GM18873 (cell line): ENCODE results near the gene ST3GAL4.
"Not testable (repeated sequence)": the region's sequence is repeated elsewhere in the genome, so short reads cannot be mapped to it uniquely, and the experiment has no call there.

Experiments used
- ATAC-seq: cut with Tn5 transposase; IDR thresholded peaks from one replicate; pipeline ENCODE4 v1.9.1; 2021; ENCODE audit warnings: mild to moderate bottlenecking, moderate library complexity, moderate number of reproducible peaks; ENCODE audit not compliant: unreplicated experiment, low FRiP score

Gene ST3GAL4, protein sequence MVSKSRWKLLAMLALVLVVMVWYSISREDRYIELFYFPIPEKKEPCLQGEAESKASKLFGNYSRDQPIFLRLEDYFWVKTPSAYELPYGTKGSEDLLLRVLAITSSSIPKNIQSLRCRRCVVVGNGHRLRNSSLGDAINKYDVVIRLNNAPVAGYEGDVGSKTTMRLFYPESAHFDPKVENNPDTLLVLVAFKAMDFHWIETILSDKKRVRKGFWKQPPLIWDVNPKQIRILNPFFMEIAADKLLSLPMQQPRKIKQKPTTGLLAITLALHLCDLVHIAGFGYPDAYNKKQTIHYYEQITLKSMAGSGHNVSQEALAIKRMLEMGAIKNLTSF

DNA sequence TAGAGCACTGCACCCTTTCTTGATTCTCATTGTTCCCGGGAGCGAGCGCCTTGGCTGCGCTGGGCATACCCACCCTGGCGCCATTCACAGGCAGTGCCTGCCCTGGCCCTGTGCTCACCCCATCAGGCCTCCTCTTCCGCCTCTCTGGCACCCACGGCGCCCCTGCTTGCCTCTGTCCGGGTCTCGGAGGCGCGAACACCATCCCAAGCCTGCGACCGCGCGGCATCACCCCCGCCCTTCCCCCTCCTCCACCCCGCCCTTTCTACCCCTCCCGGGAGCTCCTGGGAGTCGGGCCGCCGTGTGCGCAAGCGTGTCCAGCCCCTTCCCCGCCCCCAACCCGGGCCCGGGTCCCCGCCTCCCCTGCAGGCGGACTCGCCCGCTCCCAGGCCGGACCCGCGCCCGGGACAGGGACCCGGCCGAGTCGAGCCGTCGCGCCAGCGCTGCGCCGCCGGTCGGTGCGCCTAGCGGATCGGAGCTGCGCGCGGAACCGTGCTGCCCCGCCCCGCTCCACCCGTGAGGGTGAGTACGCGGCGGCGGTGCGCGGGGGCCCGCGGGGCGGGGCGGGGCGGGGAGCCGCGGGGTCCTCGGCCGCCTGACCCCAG, at the start of gene ST3GAL4:
Gene ST3GAL4 (plus strand): TSS at position 363 of the 602 bp plus-strand sequence. CDS start 50,470 bp downstream, outside the sequence.
- ATAC-seq = no peak

DNA sequence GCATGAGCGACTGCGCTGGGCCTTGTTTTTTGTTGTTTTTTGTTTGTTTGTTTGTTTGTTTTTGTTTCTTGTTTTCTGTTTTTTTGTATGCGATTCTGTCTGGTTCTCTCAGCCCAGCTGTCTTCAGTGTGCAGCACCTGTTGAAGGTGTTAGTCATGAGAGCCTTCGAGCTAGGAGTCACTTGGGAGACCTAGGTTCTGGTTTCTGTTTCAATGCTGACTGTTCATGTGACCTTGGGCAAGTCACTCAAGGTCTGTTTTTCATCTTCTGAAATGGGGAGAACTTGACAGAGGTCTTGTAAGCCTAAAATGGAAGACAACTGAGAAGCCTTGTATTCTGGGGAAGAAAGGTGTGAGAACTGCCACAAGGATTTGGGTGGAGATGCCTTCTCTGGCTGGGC, 49.8 kb upstream of the ST3GAL4 start:
- ATAC-seq = peak; percentile 44

DNA sequence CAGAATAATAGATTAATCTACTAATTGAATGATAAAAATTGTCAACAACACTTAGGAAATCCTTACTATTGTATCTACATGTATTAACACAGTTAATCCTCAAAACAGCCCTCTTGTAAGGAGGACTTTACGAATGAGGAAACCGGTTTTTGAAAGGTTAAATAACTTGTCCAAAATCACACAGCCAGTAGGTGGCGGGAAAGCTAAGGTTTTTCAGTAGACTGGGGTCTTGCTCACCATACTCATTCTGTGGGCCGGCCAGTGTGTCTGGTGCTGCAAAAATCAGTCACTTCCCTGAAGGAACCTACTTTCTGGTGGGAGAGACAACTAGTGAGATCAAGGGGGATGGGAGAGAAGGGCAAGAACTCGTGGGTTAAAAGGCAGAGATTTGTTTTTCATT, 47.8 kb upstream of the ST3GAL4 start:
- no peak for ATAC-seq

DNA sequence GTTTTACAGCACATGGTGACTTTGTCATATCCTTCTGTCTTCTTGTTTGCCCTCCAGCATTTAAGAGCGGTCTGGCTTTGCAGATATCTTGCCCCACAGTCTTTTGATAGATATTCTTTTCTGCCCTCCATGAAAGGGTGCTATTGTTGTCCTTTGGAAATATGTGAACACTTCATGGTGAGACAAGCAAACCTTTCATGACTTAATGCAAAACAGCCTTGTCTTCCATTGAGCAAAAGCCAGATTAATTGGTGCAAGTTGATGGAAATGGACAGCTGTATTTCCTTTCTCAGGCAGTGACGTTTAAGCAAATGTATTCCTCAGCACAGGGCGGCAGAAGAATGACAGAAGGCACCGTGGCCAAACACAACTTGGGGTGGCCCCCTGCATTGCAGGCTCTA, 47.2 kb upstream of the ST3GAL4 start:
- ATAC-seq = no peak

DNA sequence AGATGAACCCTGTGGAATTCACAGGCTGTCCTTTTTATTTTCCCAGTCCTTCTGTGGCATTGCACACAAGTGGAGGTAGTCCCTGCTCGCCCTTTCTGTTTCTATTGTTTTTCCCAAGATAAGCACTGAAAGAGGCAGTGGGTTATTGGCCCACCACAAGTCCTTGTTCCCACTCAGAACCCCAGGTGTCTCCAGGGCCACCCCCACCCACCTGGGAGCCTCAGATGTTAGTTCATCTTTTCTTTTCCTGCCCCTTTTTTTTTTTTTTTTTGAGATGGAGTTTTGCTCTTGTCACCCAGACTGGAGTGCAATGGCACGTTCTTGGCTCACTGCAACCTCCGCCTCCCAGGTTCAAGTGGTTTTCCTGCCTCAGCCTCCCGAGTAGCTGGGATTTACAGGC, 46.7 kb upstream of the ST3GAL4 start:
- ATAC-seq = not testable (repeated sequence)

DNA sequence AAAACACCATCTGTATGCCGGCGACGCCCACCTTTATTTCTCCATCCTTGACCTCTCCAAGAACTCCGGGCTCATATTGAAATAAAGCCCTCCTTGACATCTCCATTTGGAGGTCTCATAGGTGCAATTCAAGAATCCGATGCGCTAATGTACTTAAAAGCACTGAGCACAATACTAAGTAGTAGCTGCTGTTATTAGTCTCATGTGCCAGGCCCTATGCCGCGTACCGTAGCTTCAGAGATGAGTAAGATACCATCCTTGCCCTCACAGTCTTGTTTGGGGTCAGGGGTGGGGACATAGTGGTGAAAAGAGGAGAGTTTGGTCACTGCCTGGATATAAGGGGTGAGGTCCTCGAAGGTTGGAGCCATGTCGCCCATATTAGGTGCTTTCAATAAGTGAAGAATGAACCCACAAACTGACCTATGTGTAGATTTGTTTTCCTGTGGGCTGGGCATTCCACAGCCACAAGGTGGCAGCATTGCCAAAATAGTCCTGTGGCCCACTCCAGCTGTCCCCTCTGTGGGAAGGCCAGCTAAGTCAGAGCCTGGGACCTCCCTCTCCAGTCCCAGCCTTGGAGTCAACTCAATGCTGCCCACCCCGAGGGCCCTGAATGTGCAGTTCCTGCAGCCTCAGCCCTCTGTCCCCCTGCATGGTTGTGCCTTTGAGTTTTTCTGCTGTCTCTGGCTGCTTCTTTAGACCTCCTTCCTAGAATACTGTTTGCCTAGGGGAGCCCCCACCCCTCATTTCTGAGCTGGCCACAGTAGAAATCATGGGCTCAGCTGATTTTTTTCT, 45.1 kb upstream of the ST3GAL4 start:
- no peak for ATAC-seq

DNA sequence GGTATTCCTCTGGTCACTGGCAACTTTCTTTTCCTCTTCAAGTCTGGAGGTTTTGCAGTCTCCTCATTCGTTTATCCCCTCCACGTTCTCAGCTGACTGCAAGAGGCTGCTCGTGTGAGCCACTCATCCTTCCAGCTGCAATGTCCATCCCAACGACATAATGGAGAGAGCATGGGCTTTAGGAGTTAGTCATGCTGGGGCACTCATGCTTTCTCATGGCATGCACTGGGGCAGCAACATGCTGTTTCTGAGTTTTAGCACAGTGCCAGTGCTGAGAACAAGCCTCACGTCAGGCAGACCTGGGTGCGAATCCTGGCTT, 44.5 kb upstream of the ST3GAL4 start:
- no peak for ATAC-seq

DNA sequence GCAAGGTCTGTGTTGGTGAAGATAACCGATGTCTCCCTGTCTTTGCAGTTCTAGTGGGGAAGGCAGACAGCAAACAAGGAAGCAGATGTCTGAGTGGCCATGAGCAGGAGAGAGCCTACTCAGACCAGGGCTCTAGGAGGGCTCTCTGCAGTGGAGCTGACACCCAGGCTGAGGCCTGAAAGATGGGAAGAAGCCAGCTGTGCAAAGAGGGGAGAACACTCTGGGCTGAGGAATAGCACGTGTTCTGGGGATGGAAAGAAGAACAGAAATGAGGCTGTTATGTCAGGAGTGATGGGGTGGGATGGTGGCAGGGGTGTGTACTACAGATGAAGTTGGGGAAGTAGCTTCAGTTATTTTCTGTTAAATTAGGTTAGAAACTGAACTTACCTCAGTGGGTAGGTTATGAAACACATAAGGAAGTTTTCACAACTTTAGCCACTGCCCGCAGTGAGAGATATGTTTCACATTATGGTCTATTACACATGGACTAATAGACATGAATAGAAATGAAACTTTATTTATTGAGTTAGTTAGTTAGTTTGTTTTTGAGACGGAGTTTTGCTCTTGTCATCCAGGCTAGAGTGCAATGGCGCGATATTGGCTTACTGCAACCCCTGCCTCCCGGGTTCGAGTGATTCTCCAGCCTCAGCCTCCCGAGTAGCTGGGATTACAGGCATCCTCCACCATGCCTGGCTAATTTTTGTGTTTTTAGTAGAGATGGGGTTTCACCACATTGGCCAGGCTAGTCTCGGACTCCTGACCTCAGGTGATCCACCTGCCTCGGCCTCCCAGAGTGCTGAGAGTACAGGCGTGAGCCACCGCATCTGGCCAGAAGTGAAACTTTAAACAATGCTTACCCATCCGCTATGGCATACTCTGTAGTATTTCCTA, 43.8 kb upstream of the ST3GAL4 start:
- ATAC-seq = no peak

DNA sequence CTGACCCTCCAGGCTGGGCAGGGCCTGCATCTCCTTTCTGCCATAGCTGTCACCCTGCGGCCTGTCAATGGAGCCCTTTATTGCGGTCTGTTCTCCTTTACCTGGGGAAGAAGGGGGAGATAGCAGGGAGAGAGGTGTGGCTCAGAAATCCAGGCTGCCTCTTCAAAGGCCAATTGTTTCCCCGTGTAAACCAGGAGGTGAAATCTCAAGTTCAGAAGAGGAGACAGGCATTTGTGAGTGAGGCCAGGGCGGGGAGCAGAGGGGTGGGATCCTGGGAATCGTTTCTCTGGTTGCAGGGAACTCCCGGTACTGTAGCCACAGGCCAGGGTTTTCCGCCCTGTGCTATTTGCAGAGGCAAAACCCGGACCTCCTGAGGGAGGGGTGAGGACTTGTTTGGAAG, 42.5 kb upstream of the ST3GAL4 start:
- ATAC-seq = no peak

DNA sequence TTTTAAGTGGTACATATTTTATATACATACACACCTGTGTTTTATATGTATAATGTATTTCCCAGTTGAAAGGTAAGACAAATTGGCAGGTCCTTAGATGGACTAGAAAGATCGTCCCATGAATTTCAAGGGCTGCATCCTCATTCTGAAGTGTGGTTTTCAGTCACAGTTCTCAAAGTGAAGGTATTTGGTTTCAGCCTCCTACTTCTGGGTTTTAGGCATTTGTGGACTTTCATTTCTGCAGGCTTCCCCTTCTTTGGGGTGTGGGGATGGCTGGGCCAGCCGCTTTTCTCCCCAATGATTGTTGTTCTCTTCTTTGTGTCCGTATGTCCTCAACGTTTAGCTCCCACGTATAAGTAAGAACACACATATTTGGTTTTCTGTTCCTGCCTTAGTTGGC, 41.7 kb upstream of the ST3GAL4 start:
- no peak for ATAC-seq

DNA sequence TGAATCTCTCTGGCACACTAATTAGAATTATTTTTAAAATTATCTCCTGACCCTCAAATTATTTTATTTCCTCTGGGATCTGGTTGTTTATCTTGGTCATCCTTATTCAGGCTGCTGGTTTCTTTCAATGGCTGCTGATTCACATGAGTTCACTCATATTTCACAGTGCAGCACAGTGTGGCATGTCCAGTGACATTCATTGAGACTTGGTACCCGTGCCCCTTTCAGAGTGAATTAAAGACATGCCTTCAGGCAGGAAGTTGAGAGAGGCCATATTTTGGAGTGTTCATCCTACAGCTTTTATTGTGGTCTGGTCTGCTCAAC, 38.1 kb upstream of the ST3GAL4 start:
- ATAC-seq = no peak

DNA sequence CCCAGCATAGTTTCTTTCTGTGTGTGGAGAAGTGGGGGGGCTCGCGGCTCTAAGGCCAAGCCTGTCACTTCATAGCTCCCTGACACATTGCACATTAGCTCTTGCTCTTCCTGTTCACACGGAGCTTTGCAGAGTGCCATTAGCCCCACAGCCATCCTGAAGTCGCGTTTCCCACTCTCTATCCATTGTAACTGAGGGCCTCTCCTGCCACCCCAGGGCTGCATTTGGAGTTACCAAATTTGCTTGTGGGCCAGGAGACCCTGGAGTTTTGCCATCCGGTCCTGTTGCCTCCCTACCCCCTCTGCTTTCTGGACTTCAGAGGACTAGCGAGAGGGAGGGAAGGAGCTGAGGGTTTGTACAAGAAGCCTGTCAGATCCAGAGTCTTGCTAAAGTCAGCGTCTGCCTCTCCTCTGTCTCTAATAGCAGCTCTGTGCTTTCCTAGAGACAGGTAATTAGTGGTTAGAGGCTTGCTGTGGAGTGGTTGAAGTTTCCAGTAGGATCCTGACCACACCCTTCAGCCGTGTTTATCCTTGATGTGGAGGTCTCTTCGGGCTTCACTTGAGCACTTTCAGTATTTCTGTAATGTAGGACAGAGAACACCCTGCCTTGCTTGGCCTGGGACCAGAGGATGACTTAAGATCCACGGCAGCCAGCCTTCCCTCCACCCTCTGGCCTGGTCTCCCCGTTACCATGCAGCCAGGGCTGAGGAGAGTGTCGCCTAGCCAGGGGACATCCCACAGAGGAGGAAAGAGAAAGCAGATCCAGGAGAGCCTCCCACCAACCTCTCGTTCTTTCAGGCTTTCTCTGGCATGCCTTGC, 37.5 kb upstream of the ST3GAL4 start:
- peak; percentile 15 for ATAC-seq

DNA sequence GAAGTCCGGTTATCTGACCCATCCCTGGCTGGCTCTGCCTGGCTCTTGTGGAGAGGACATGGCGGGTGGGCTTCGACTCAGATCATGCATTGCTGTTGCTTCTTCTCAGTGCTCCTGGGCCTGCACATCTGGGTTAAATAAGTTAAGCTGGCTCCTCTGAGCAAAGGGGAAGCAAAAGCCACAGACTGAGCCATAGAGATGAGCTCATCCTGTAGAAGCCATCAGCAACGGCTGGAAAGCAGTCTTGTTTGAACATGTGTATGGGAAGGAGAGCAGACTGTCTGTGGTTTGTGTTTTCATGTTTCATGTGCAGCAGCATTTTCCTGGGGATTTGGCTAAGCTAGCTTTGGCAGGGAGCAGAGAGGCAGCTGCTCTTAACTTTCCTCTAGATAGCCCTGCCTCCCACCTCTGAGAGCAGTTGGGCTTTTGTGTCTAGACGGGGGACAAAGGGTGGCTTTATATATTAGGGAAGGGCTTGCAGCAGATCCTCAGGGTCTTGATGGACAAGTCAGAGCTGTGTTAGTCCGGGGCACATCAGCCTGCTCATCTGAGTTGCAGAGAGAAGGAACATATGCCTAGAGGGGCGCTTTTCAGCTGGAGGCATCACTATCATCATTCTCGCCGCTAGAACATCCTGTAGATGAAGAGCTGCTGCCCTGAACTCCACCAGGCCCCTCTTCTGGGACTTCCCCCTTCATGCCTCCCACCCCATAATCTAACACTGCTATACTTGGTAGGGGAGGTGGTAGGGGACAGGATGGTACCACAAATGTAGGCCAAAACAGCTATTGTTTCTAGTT, 36.7 kb upstream of the ST3GAL4 start:
- peak; percentile 75 for ATAC-seq

DNA sequence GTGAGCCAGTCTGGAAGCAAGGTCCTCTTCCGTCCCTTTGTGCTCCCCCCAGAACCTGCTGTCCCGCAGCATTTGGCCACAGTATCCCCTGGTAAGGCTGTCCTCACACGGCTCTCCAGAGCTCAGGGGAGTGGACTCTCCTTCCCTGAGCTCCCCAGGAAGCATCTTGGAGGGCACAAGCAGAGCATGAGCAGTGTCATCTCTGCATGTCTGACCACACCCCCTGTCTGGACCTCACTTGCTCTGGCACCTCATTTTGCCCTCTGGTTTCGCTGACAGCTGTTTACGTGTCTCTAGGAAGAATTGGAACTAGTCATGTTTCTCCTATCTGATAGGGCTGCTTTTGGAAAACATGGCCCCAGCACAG, 36.1 kb upstream of the ST3GAL4 start:
- no peak for ATAC-seq

DNA sequence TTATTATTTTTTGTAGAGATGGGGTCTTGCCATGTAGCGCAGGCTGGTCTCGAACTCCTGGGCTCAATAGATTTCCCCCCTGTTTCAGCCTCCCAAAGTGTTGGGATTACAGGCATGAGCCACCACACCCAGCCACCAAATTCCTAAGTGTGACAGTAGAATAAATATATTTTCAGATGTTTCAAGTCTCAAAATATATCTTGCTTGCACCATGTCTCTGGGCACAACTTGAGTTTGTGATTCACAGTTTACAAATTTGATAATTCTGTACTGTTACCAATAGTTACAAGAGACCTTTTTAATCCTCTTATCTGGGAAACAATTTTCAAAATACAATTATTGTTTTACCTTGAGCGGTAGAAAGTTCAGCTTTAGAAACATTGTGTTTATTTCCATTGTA, 32.5 kb upstream of the ST3GAL4 start:
- ATAC-seq = no peak

DNA sequence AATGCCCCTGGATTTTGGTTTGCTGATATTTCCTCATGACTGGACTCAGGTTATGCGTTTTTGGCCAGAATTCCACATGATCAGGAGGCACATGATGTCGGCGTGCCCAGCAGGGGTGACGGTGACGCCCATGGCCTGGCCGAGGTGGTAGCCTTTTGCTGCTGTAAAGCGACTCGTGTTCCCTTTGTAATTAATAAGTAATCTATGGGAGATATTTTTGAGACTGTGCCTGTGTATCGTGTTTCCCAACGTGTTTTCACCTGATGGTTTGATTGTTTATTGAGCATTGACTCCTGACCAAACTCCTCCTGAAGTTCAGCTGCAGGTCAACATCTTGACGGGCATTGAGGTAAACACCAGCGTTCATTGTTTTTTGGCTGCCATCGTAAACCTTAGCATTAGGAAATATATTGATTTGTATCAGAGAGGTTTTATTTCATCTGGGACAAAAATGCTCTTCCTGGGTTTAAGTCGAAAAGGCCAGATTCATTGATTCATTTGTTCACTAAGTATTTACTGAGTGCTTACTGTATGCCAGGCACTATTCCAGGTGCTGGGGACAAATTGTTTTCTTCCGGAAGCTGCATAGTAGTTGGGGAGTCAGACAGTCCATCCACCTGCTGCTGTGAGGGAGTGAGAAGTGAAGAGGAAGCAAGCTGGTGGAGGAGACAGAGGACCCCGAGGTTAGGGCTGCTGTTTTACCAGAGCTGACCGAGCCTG, 28.0 kb upstream of the ST3GAL4 start:
- no peak for ATAC-seq

DNA sequence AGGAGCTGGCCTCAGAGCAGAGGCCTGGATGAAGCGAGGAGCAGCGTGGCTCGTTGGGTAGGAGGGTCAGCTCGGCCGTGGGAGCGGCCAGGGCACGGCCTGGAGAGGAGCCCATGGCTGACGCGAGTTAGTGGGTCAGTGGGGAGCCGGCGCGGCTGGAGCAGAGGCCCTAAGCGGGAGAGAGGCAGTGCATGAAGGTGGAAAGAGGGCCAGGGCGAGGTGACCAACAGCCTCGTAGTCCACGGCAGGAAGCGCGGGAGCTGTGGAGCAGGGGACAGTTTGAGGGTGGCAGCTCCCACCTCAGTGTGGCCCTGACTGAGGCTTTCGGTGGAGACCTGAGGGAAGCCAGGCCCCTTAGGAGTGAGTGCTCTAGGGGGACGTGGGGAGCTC, 27.5 kb upstream of the ST3GAL4 start:
- no peak for ATAC-seq

DNA sequence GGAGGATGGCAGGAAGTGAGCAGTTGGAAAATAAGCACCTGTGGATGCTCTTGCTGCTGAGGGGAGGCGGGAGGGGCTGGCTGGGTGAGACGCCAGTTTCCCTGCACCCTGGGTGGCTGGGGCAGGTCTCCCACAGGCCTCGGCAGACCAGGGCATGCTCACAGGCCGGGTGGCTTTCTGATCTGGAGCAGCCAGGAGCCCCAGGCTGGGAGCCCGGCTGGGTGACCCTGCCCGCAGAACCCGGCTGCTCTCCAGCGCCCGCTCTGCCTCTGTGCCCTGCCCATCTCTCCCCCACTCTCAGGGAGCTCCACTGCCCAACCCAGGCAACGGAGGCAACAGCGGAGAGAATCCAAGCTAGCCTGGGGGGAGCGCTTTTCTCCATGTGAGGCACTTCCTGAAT, 27.0 kb upstream of the ST3GAL4 start:
- no peak for ATAC-seq
